Ishikawa (cell line): ENCODE results near the gene PRAMEF1.

Experiments
- CREB1 ChIP-seq: IDR thresholded peaks from 2 replicates; pipeline ENCODE4 v1.6.1; 2012; ENCODE audit warnings: low read depth
- EGR1 ChIP-seq: IDR thresholded peaks from 2 replicates; pipeline ENCODE4 v1.6.1; 2012
- FOXM1 ChIP-seq: IDR thresholded peaks from 2 replicates; pipeline ENCODE4 v1.6.1; 2012; ENCODE audit warnings: low read depth, borderline replicate concordance
- NFIC ChIP-seq: IDR thresholded peaks from 2 replicates; pipeline ENCODE4 v1.6.1; 2012
- RAD21 ChIP-seq: IDR thresholded peaks from 2 replicates; pipeline ENCODE4 v1.6.1; 2012; ENCODE audit warnings: low read depth
- TAF1 ChIP-seq: IDR thresholded peaks from 2 replicates; pipeline ENCODE4 v1.6.1; 2012; ENCODE audit warnings: low read depth, mild to moderate bottlenecking
- YY1 ChIP-seq: IDR thresholded peaks from 2 replicates; pipeline ENCODE4 v1.6.1; 2012; ENCODE audit warnings: low read depth

DNA sequence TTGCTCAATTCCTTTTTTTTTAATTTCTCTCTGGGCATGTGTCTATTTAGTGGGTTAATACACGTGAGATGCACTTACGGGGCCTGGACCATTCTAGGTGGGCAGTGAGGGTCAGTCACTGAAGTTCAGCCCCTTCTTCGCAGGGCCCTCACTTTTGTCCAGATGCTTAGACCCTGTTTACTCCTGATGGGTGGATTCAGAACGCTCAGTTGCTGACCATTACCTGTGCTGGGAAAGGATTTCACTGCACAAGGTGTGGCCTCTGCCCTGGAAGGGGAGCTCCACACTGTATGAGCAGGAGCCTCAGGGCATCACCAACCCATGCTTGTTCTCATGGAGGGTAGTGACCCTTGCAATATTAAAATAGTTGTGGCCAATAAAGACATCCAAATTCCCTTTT, 13.1 kb upstream of the PRAMEF1 start:
- TF ChIP-seq NFIC, result no peak
- TF ChIP-seq YY1, result no peak
- no peak for TF ChIP-seq FOXM1
- TF ChIP-seq EGR1, result no peak
- no peak for TF ChIP-seq CREB1
- no peak for TF ChIP-seq RAD21
- no peak for TF ChIP-seq TAF1
